ENCODE data around the gene IL36A.

Gene IL36A

GRCh38 chr2:113056521-113056920 lies 51.3 kb downstream of the IL36A start:
- TF ChIP-seq, protein P1, sequence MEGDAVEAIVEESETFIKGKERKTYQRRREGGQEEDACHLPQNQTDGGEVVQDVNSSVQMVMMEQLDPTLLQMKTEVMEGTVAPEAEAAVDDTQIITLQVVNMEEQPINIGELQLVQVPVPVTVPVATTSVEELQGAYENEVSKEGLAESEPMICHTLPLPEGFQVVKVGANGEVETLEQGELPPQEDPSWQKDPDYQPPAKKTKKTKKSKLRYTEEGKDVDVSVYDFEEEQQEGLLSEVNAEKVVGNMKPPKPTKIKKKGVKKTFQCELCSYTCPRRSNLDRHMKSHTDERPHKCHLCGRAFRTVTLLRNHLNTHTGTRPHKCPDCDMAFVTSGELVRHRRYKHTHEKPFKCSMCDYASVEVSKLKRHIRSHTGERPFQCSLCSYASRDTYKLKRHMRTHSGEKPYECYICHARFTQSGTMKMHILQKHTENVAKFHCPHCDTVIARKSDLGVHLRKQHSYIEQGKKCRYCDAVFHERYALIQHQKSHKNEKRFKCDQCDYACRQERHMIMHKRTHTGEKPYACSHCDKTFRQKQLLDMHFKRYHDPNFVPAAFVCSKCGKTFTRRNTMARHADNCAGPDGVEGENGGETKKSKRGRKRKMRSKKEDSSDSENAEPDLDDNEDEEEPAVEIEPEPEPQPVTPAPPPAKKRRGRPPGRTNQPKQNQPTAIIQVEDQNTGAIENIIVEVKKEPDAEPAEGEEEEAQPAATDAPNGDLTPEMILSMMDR (IDR thresholded peaks at IDR 0.05; ENCODE audit: low read depth, low read length) = no peak
- no peak overlapping the region for H3K4me3 ChIP-seq (ENCODE audit: low read depth, low read length)

GRCh38 chr2:113057117-113057516 lies 51.9 kb downstream of the IL36A start:
- TF ChIP-seq, protein P1 (IDR thresholded peaks at IDR 0.05; ENCODE audit: low read depth, low read length) = no peak
- no peak overlapping the region for H3K4me3 ChIP-seq (ENCODE audit: low read depth, low read length)

Data from WI38 (cell line).